ENCODE measurements around the gene RNPS1.
"Not testable (repeated sequence)": the region's sequence is repeated elsewhere in the genome, so short reads cannot be mapped to it uniquely, and the experiment has no call there.

Gene RNPS1

GRCh38 chr16:2242598-2242997, 25.3 kb downstream of the RNPS1 start:
- H2AFZ ChIP-seq (ENCODE audit: low read length): no peak overlapping the region
- DNase-seq: no peak
- H3K9me3 ChIP-seq (replicated peaks; ENCODE audit: insufficient read depth, low read length): no peaks in the 10 kb centered on the region
- H3K27ac ChIP-seq (ENCODE audit: low read length): no peak overlapping the region
- H3K79me2 ChIP-seq (ENCODE audit: low read length): peaks cover 26% of the 10 kb centered on the region
- H3K36me3 ChIP-seq (replicated peaks; ENCODE audit: insufficient read depth, low read length): peaks cover 5% of the 10 kb centered on the region; the same call in 1 of the 2 replicates
- H3K4me1 ChIP-seq (ENCODE audit: low read length): no peaks in the 10 kb centered on the region
- H3K4me3 ChIP-seq (ENCODE audit: low read length): no peak overlapping the region
- H3K4me2 ChIP-seq (ENCODE audit: low read depth, low read length): no peak overlapping the region
- no peak overlapping the region for H3K9ac ChIP-seq (ENCODE audit: low read length)
- H3F3A ChIP-seq (ENCODE audit: insufficient read depth, low read length): no peaks in the 10 kb centered on the region
- H4K20me1 ChIP-seq (ENCODE audit: insufficient read depth, low read length): no peaks in the 10 kb centered on the region
- H3K27me3 ChIP-seq (replicated peaks; ENCODE audit: insufficient read depth, low read length): no peaks in the 10 kb centered on the region
- H3K9me2 ChIP-seq (replicated peaks; ENCODE audit: insufficient read depth, low read length): no peaks in the 10 kb centered on the region
- TF ChIP-seq CTCF (IDR thresholded peaks at IDR 0.05; ENCODE audit: low read length) (no peak), EZH2 (optimal IDR thresholded peaks at IDR 0.05; ENCODE audit: low read depth, low read length) (no peak), EZH2phosphoT487 (IDR thresholded peaks at IDR 0.05; ENCODE audit: low read length) (no peak)

GRCh38 chr16:2240331-2240730, 27.6 kb downstream of the RNPS1 start:
- H3F3A ChIP-seq (ENCODE audit: insufficient read depth, low read length); H4K20me1 ChIP-seq (ENCODE audit: insufficient read depth, low read length); H3K36me3 ChIP-seq (replicated peaks; ENCODE audit: insufficient read depth, low read length); H3K4me2 ChIP-seq (ENCODE audit: low read depth, low read length); DNase-seq; H2AFZ ChIP-seq (ENCODE audit: low read length); H3K9me3 ChIP-seq (replicated peaks; ENCODE audit: insufficient read depth, low read length); H3K9me2 ChIP-seq (replicated peaks; ENCODE audit: insufficient read depth, low read length); H3K79me2 ChIP-seq (ENCODE audit: low read length); H3K4me3 ChIP-seq (ENCODE audit: low read length); H3K4me1 ChIP-seq (ENCODE audit: low read length); H3K27ac ChIP-seq (ENCODE audit: low read length); H3K27me3 ChIP-seq (replicated peaks; ENCODE audit: insufficient read depth, low read length); H3K9ac ChIP-seq (ENCODE audit: low read length): not testable (repeated sequence)

- Histone ChIP-seq H3K27me3 (replicated peaks; ENCODE audit: insufficient read depth, low read length) (no peaks in the 10 kb centered on the region; the same call in 1 of the 2 replicates), H3K4me1 (ENCODE audit: low read length) (no peaks in the 10 kb centered on the region), H4K20me1 (ENCODE audit: insufficient read depth, low read length) (no peaks in the 10 kb centered on the region), H3K4me3 (ENCODE audit: low read length) (no peak overlapping the region), H3K27ac (ENCODE audit: low read length) (no peak overlapping the region), H3F3A (ENCODE audit: insufficient read depth, low read length) (no peaks in the 10 kb centered on the region), H3K9ac (ENCODE audit: low read length) (no peak overlapping the region), H3K9me2 (replicated peaks; ENCODE audit: insufficient read depth, low read length) (no peaks in the 10 kb centered on the region), H3K4me2 (ENCODE audit: low read depth, low read length) (no peak overlapping the region), H2AFZ (ENCODE audit: low read length) (no peak overlapping the region), H3K9me3 (replicated peaks; ENCODE audit: insufficient read depth, low read length) (no peaks in the 10 kb centered on the region), H3K79me2 (ENCODE audit: low read length) (peaks cover 1% of the 10 kb centered on the region; the same call in 1 of the 2 replicates), H3K36me3 (replicated peaks; ENCODE audit: insufficient read depth, low read length) (peaks cover 2% of the 10 kb centered on the region; the same call in 1 of the 2 replicates)
- no peak for DNase-seq
- TF ChIP-seq CTCF (IDR thresholded peaks at IDR 0.05; ENCODE audit: low read length) (no peak), EZH2phosphoT487 (IDR thresholded peaks at IDR 0.05; ENCODE audit: low read length) (no peak), EZH2 (optimal IDR thresholded peaks at IDR 0.05; ENCODE audit: low read depth, low read length) (no peak)
These were observed 28.9 kb downstream of the RNPS1 start for GRCh38 chr16:2238838-2239675.

Measured in MM.1S (cell line).